IMR-90 (cell line): ENCODE results near the gene MPI. TPM values are rescaled to one million over a fixed set of nuclear protein-coding genes. Genes with fewer than 3 reads are reported as not detected.

Source experiments
- ATAC-seq: fragments of 200-7000 bp; cut with Tn5 transposase; 2 replicates; pipeline ENCODE4 v1.9.1; 2020; ENCODE audit warnings: low read depth, mild to moderate bottlenecking, moderate library complexity
- BruUV-seq: library from RNA; stranded (reverse); fragments of 400-500 nt; replicated peaks from 2 replicates; lab custom pipeline; 2021; lab: Mats Ljungman, UMichigan
- CTCF ChIA-PET: fragments of 300-600 bp; formaldehyde crosslinking; extraction: SDS; loops from one replicate; lab custom pipeline; 2021; ENCODE audit warnings: antibody characterized with exemption; lab: Yijun Ruan, JAX
- POLR2A ChIA-PET: fragments of 300-600 bp; sonication (Branson Sonifier 250); formaldehyde crosslinking; loops from one replicate; lab custom pipeline; 2022; ENCODE audit warnings: antibody characterized with exemption; ENCODE audit not compliant: unreplicated experiment; lab: Charles Lee
- DNase-seq: peaks from one replicate; pipeline ENCODE4 v3.0.0; 2013
- H2AFZ ChIP-seq: replicated peaks from 2 replicates; pipeline ENCODE3; 2013; ENCODE audit warnings: low read length, mild to moderate bottlenecking; ENCODE audit not compliant: poor library complexity
- H2AK5ac ChIP-seq: 2 replicates; pipeline ENCODE4 v1.6.1; 2013; ENCODE audit warnings: low read depth, low read length, inconsistent platforms
- H2AK9ac ChIP-seq: replicated peaks from 2 replicates; pipeline ENCODE3; 2013; ENCODE audit warnings: mild to moderate bottlenecking, low read depth, low read length, moderate library complexity; ENCODE audit not compliant: poor library complexity
- H2BK120ac ChIP-seq: 2 replicates; pipeline ENCODE4 v1.6.1; 2013; ENCODE audit warnings: low read depth, low read length, inconsistent platforms
- H2BK15ac ChIP-seq: 3 replicates; pipeline ENCODE4 v1.6.1; 2013; ENCODE audit warnings: low read depth, low read length, inconsistent platforms
- H2BK20ac ChIP-seq: 2 replicates; pipeline ENCODE4 v1.6.1; 2013; ENCODE audit warnings: low read depth, mild to moderate bottlenecking, inconsistent platforms, low read length, moderate library complexity
- H2BK5ac ChIP-seq: 2 replicates; pipeline ENCODE4 v1.6.1; 2013; ENCODE audit warnings: mild to moderate bottlenecking, low read depth, low read length, inconsistent platforms; ENCODE audit not compliant: poor library complexity, severe bottlenecking
- H3K14ac ChIP-seq: replicated peaks from 2 replicates; pipeline ENCODE4 v1.6.1; 2013; ENCODE audit warnings: low read depth, low read length, inconsistent platforms
- H3K18ac ChIP-seq: 2 replicates; pipeline ENCODE4 v1.6.1; 2013; ENCODE audit warnings: low read depth, low read length, control low read depth
- H3K23ac ChIP-seq: 2 replicates; pipeline ENCODE4 v1.6.1; 2013; ENCODE audit warnings: low read depth, low read length, inconsistent platforms
- H3K27ac ChIP-seq: 2 replicates; pipeline ENCODE4 v1.5.1; 2013; ENCODE audit warnings: mild to moderate bottlenecking, control low read depth, low read length; ENCODE audit not compliant: insufficient read depth
- H3K27me3 ChIP-seq: 2 replicates; pipeline ENCODE4 v1.6.1; 2013; ENCODE audit warnings: low read length; ENCODE audit not compliant: control insufficient read depth, insufficient read depth
- H3K36me3 ChIP-seq: 2 replicates; pipeline ENCODE4 v1.6.1; 2013; ENCODE audit warnings: low read length, mixed read lengths; ENCODE audit not compliant: control insufficient read depth, insufficient read depth
- H3K4ac ChIP-seq: 2 replicates; pipeline ENCODE4 v1.6.1; 2013; ENCODE audit warnings: low read depth, low read length, inconsistent platforms
- H3K4me1 ChIP-seq: 2 replicates; pipeline ENCODE4 v1.6.1; 2013; ENCODE audit warnings: low read length, mixed read lengths; ENCODE audit not compliant: control insufficient read depth, insufficient read depth
- H3K4me2 ChIP-seq: 2 replicates; pipeline ENCODE4 v1.6.1; 2013; ENCODE audit warnings: low read depth, mild to moderate bottlenecking, control low read depth, low read length, moderate library complexity
- H3K4me3 ChIP-seq: 2 replicates; pipeline ENCODE4 v1.5.1; 2013; ENCODE audit warnings: low read depth, mild to moderate bottlenecking, control low read depth, low read length, moderate library complexity; ENCODE audit not compliant: insufficient read depth
- H3K56ac ChIP-seq: 2 replicates; pipeline ENCODE4 v1.6.1; 2013; ENCODE audit warnings: low read length, inconsistent platforms; ENCODE audit not compliant: insufficient read depth; ENCODE audit errors: extremely low read depth
- H3K79me1 ChIP-seq, 2 experiments: 2 replicates each; pipeline ENCODE4 v1.6.1; 2013; ENCODE audit warnings: low read length in 2 of 2, inconsistent platforms in 1 of 2, low read depth in 1 of 2
- H3K9ac ChIP-seq: 2 replicates; pipeline ENCODE4 v1.6.1; 2013; ENCODE audit warnings: low read depth, low read length, control low read depth
- H3K9me1 ChIP-seq: 2 replicates; pipeline ENCODE4 v1.6.1; 2013; ENCODE audit warnings: low read length, inconsistent platforms; ENCODE audit not compliant: insufficient read depth
- H3K9me3 ChIP-seq: 2 replicates; pipeline ENCODE4 v1.6.1; 2013; ENCODE audit warnings: low read length; ENCODE audit not compliant: control insufficient read depth, insufficient read depth
- H4K20me1 ChIP-seq: 2 replicates; pipeline ENCODE4 v1.6.1; 2013; ENCODE audit warnings: low read length, inconsistent platforms; ENCODE audit not compliant: insufficient read depth
- H4K5ac ChIP-seq: 2 replicates; pipeline ENCODE4 v1.6.1; 2013; ENCODE audit warnings: mild to moderate bottlenecking, low read depth, low read length, control low read depth
- H4K8ac ChIP-seq, 2 experiments: 2 replicates each; pipeline ENCODE4 v1.6.1; 2013; ENCODE audit warnings: low read depth in 2 of 2, low read length in 2 of 2, control low read depth in 1 of 2, inconsistent platforms in 1 of 2
- H4K91ac ChIP-seq: 2 replicates; pipeline ENCODE4 v1.6.1; 2013; ENCODE audit warnings: low read depth, low read length, inconsistent platforms; ENCODE audit not compliant: insufficient read depth
- CEBPB ChIP-seq: IDR thresholded peaks from 2 replicates; pipeline ENCODE4 v1.6.1; 2012; ENCODE audit warnings: low read depth, low read length, improper control_type of control experiment
- MAZ ChIP-seq: IDR thresholded peaks from 2 replicates; pipeline ENCODE4 v1.6.1; 2012; ENCODE audit warnings: low read depth, mild to moderate bottlenecking, low read length, improper control_type of control experiment, moderate library complexity, borderline replicate concordance
- NFE2L2 ChIP-seq: fragments of 150-350 bp; IDR thresholded peaks from 2 replicates; pipeline ENCODE4 v1.6.1; 2016; ENCODE audit warnings: low read depth, mild to moderate bottlenecking, low read length
- POLR2A ChIP-seq: IDR thresholded peaks from 2 replicates; pipeline ENCODE4 v1.6.1; 2012; ENCODE audit warnings: mild to moderate bottlenecking, low read depth, low read length
- WGBS, 2 experiments: methylation state at CpG; one replicate each; pipeline versions ENCODE4 v1.1.5 to v1.1.7; 2013; ENCODE audit warnings: missing lambda C conversion rate in 2 of 2; ENCODE audit not compliant: insufficient read length in 1 of 2; ENCODE audit errors: extremely low coverage in 2 of 2; 5-methylcytosine and 5-hydroxymethylcytosine counted together
- dilution Hi-C: fragments of 300-500 bp; cut with HindIII; formaldehyde crosslinking; loops from one replicate; pipeline ENCODE4 v1.14.3; 2018; ENCODE audit warnings: low sequenced_read_pairs; ENCODE audit not compliant: unreplicated experiment
- in situ Hi-C: fragments of 300-500 bp; cut with MboI; formaldehyde crosslinking; loops from 3 replicates; pipeline ENCODE4 v1.14.3; 2019; ENCODE audit warnings: low sequenced_read_pairs, inconsistent platforms, mixed read lengths
- intact Hi-C: fragments of 100-400 bp; cut with micrococcal nuclease; formaldehyde crosslinking; loops from 2 replicates; pipeline ENCODE4 v1.10.0; 2022
- polyA plus RNA-seq, 3 experiments: library from polyadenylated mRNA; depleted of rRNA; stranded (reverse); fragments of >200 nt; gene quantifications; 2 replicates each; pipeline ENCODE4 v1.2.3, GENCODE V29; 2012; ENCODE audit warnings: low replicate concordance in 1 of 3
- total RNA-seq: library from RNA; depleted of rRNA; stranded (reverse); fragments of >200 nt; gene quantifications from 2 replicates; pipeline ENCODE4 v1.2.3, GENCODE V29; 2012
- TF ChIP-seq, protein P1 (sequence below): conservative IDR thresholded peaks from 2 replicates; pipeline ENCODE4 v1.5.1; 2012; ENCODE audit warnings: mild to moderate bottlenecking, low read depth, low read length, improper control_type of control experiment

The MPI gene
- total and polyA plus RNA-seq, 2 of the 4 experiments (the other 2 are of a cell fraction) = 80.1 to 91.8 TPM

GRCh38 chr15:74906450-74907162, 16.8 kb downstream of the MPI start, which contains the start of gene FAM219B:
FAM219B (minus strand) TSS chr15:74906851; CDS start chr15:74906800, 51 bp downstream.
- peak within 1 kb of the TSS; percentile 85 for H3K4me2 ChIP-seq
- BruUV-seq = no TSS peak
- peak within 1 kb of the TSS; percentile 95 for H4K91ac ChIP-seq
- peak within 1 kb of the TSS; percentile 95 for H3K23ac ChIP-seq
- H3K79me1 ChIP-seq = peaks cover 23 to 52% of the 10 kb centered on the region in 2 experiments
- peaks cover 10% of the 10 kb centered on the region for H4K20me1 ChIP-seq
- peak within 1 kb of the TSS; percentile 77 for H2BK5ac ChIP-seq
- peaks cover 4% of the 10 kb centered on the region for H3K9me1 ChIP-seq
- peak within 1 kb of the TSS; percentile 89 for H3K56ac ChIP-seq
- H3K27me3 ChIP-seq = no peaks in the 10 kb centered on the region
- peaks cover 11% of the 10 kb centered on the region for H3K4me1 ChIP-seq
- H4K5ac ChIP-seq = peak within 1 kb of the TSS; percentile 99
- DNase-seq (peak; percentile 83), ATAC-seq (peak; percentile 93)
- peak within 1 kb of the TSS; percentile 80; the same call in 1 of the 2 replicates for H2AK5ac ChIP-seq
- H3K18ac ChIP-seq = peak within 1 kb of the TSS; percentile 92
- ChIA-PET POLR2A (interaction anchor here (0.6 kb wide), 2 partner anchors 10 to 55 kb away, joined by 3 to 4 read pairs; no protein-coding TSS in a partner anchor), CTCF (interaction anchor here (0.6 kb wide), 1 partner anchor 104 kb away, joined by 4 read pairs; no protein-coding TSS in a partner anchor)
- in situ Hi-C loops = no loop called here
- H2BK15ac ChIP-seq = peak within 1 kb of the TSS; percentile 55; the same call in 1 of the 3 replicates
- dilution Hi-C loops = no loop called here
- H3K14ac ChIP-seq = peak within 1 kb of the TSS; percentile 100
- WGBS, 2 experiments = 4% methylated on average over 26 of the region's 74 CpGs; no CpG with 5 or more reads in 1 of the 2 experiments
- intact Hi-C loops = loop anchor here (5.0 kb wide), 1 partner anchor 64 kb away; the partner anchor contains the start of gene ULK3
- H3K4me3 ChIP-seq = peak within 1 kb of the TSS; percentile 89
- H3K4ac ChIP-seq = peak within 1 kb of the TSS; percentile 100
- H2BK20ac ChIP-seq = 0 out of 2 replicates have a peak within 1 kb of the TSS, but pooled peaks have one; percentile 67
- peak within 1 kb of the TSS; percentile 85 for H2BK120ac ChIP-seq
- peak within 1 kb of the TSS; percentile 96 to 100 for H4K8ac ChIP-seq
- H3K9ac ChIP-seq = peak within 1 kb of the TSS; percentile 97
- H3K27ac ChIP-seq = peak within 1 kb of the TSS; percentile 90
- peak; percentile 97 for TF ChIP-seq CEBPB
- TF ChIP-seq, protein P1, sequence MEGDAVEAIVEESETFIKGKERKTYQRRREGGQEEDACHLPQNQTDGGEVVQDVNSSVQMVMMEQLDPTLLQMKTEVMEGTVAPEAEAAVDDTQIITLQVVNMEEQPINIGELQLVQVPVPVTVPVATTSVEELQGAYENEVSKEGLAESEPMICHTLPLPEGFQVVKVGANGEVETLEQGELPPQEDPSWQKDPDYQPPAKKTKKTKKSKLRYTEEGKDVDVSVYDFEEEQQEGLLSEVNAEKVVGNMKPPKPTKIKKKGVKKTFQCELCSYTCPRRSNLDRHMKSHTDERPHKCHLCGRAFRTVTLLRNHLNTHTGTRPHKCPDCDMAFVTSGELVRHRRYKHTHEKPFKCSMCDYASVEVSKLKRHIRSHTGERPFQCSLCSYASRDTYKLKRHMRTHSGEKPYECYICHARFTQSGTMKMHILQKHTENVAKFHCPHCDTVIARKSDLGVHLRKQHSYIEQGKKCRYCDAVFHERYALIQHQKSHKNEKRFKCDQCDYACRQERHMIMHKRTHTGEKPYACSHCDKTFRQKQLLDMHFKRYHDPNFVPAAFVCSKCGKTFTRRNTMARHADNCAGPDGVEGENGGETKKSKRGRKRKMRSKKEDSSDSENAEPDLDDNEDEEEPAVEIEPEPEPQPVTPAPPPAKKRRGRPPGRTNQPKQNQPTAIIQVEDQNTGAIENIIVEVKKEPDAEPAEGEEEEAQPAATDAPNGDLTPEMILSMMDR = no peak
- peak; percentile 91; the same call in 1 of the 2 replicates for TF ChIP-seq MAZ
- no peak for TF ChIP-seq NFE2L2
- peak; percentile 92 for TF ChIP-seq POLR2A
- H3K9me3 ChIP-seq = no peaks in the 10 kb centered on the region
- H2AK9ac ChIP-seq = peak within 1 kb of the TSS; percentile 86
- peaks cover 21% of the 10 kb centered on the region for H3K36me3 ChIP-seq
- H2AFZ ChIP-seq = peak within 1 kb of the TSS; percentile 97
